HEK293T (cell line): ENCODE data around the gene PTPRCAP.

Experiments
- BHLHE40 ChIP-seq: fragments of 450-650 bp; IDR thresholded peaks from 2 replicates; pipeline ENCODE4 v1.6.1; 2016; ENCODE audit warnings: mild to moderate bottlenecking, moderate library complexity, borderline replicate concordance
- ELF4 ChIP-seq: fragments of 450-650 bp; IDR thresholded peaks from 2 replicates; pipeline ENCODE4 v1.6.1; 2017; ENCODE audit warnings: antibody characterized with exemption
- FOXM1 ChIP-seq: fragments of 450-650 bp; IDR thresholded peaks from 2 replicates; pipeline ENCODE4 v1.6.1; 2017; ENCODE audit warnings: mild to moderate bottlenecking, borderline replicate concordance
- HDGF ChIP-seq: fragments of 450-650 bp; IDR thresholded peaks from 2 replicates; pipeline ENCODE4 v1.6.1; 2017; ENCODE audit warnings: antibody characterized with exemption, borderline replicate concordance
- L3MBTL2 ChIP-seq: fragments of 450-650 bp; conservative IDR thresholded peaks from 2 replicates; pipeline ENCODE4 v1.6.1; 2016; ENCODE audit warnings: mild to moderate bottlenecking
- LEF1 ChIP-seq: fragments of 450-650 bp; IDR thresholded peaks from 2 replicates; pipeline ENCODE4 v1.6.1; 2017; ENCODE audit warnings: mild to moderate bottlenecking, borderline replicate concordance
- SP1 ChIP-seq: fragments of 450-650 bp; IDR thresholded peaks from 2 replicates; pipeline ENCODE4 v1.6.1; 2017
- TARDBP ChIP-seq: fragments of 450-650 bp; IDR thresholded peaks from 2 replicates; pipeline ENCODE4 v1.6.1; 2016
- ZNF384 ChIP-seq: fragments of 450-650 bp; IDR thresholded peaks from 2 replicates; pipeline ENCODE4 v1.6.1; 2016
- TF ChIP-seq, protein P1 (sequence below): fragments of 450-650 bp; IDR thresholded peaks from 2 replicates; pipeline ENCODE4 v1.6.1; 2016

DNA sequence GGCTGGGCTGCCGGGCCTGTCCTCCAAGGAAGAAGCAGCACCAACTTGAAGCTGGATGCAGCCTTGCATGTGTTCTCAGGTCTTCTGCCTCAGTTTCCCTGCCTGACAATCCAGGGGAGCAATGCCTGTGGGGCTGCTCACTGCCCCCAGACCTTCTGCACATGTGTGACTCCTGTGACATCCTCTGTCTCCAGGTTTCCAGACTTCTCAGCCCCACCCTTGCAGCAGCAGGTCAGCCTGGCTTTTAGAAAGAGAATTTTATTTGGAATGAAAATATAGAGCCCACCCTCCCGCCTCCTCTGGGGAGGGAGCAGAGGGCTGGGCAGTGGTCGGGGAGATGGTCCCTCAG, 301 bp upstream of the PTPRCAP start:
- TF ChIP-seq BHLHE40, result no peak
- no peak for TF ChIP-seq ZNF384
- TF ChIP-seq TARDBP, result no peak
- TF ChIP-seq HDGF, result no peak
- no peak for TF ChIP-seq L3MBTL2
- TF ChIP-seq FOXM1, result no peak
- no peak for TF ChIP-seq ELF4
- TF ChIP-seq SP1, result no peak
- TF ChIP-seq, protein P1, sequence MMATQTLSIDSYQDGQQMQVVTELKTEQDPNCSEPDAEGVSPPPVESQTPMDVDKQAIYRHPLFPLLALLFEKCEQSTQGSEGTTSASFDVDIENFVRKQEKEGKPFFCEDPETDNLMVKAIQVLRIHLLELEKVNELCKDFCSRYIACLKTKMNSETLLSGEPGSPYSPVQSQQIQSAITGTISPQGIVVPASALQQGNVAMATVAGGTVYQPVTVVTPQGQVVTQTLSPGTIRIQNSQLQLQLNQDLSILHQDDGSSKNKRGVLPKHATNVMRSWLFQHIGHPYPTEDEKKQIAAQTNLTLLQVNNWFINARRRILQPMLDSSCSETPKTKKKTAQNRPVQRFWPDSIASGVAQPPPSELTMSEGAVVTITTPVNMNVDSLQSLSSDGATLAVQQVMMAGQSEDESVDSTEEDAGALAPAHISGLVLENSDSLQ, result no peak
- TF ChIP-seq LEF1, result no peak
